H9 (cell line): ENCODE data around the gene GPRASP3. TPM values are rescaled to one million over a fixed set of nuclear protein-coding genes. Genes with fewer than 3 reads are reported as not detected.
"Not testable (repeated sequence)": the region's sequence is repeated elsewhere in the genome, so short reads cannot be mapped to it uniquely, and the experiment has no call there.

Source experiments
- DNase-seq: peaks from one replicate; pipeline ENCODE4 v3.0.0-alpha.2; 2017
- H2AFZ ChIP-seq: one replicate; pipeline ENCODE4 v1.6.1; 2013; ENCODE audit warnings: mild to moderate bottlenecking, low read length, control low read depth, moderate library complexity
- H2AK5ac ChIP-seq: 2 replicates; pipeline ENCODE4 v1.6.1; 2013; ENCODE audit warnings: low read length, control low read depth, mixed read lengths; ENCODE audit not compliant: insufficient read length
- H2BK120ac ChIP-seq: one replicate; pipeline ENCODE4 v1.6.1; 2013; ENCODE audit warnings: low read depth, mild to moderate bottlenecking, low read length, control low read depth, inconsistent platforms; ENCODE audit not compliant: poor library complexity, severe bottlenecking
- H2BK12ac ChIP-seq: 2 replicates; pipeline ENCODE4 v1.6.1; 2013; ENCODE audit warnings: low read length, control low read depth, mixed read lengths, low read depth; ENCODE audit not compliant: insufficient read length
- H2BK15ac ChIP-seq: 2 replicates; pipeline ENCODE4 v1.6.1; 2013; ENCODE audit warnings: low read depth, low read length, control low read depth
- H2BK20ac ChIP-seq: one replicate; pipeline ENCODE4 v1.6.1; 2013; ENCODE audit warnings: low read depth, mild to moderate bottlenecking, low read length, control low read depth, inconsistent platforms; ENCODE audit not compliant: poor library complexity, severe bottlenecking
- H2BK5ac ChIP-seq: 2 replicates; pipeline ENCODE4 v1.6.1; 2013; ENCODE audit warnings: low read length, control low read depth, mixed read lengths; ENCODE audit not compliant: insufficient read length
- H3K14ac ChIP-seq: 2 replicates; pipeline ENCODE4 v1.6.1; 2013; ENCODE audit warnings: low read length, control low read depth; ENCODE audit not compliant: insufficient read depth
- H3K18ac ChIP-seq: 2 replicates; pipeline ENCODE4 v1.6.1; 2013; ENCODE audit warnings: low read depth, mild to moderate bottlenecking, mixed read lengths, low read length, control low read depth; ENCODE audit not compliant: insufficient read length
- H3K23ac ChIP-seq: 2 replicates; pipeline ENCODE4 v1.6.1; 2013; ENCODE audit warnings: low read length, control low read depth, mixed read lengths, low read depth; ENCODE audit not compliant: insufficient read length
- H3K23me2 ChIP-seq: 2 replicates; pipeline ENCODE4 v1.6.1; 2013; ENCODE audit warnings: low read depth, mild to moderate bottlenecking, mixed read lengths, low read length, control low read depth; ENCODE audit not compliant: insufficient read length, poor library complexity, severe bottlenecking
- H3K27ac ChIP-seq: 2 replicates; pipeline ENCODE4 v1.5.1; 2013; ENCODE audit warnings: low read length, control low read depth, mixed read lengths, low read depth; ENCODE audit not compliant: insufficient read length
- H3K27me3 ChIP-seq: 2 replicates; pipeline ENCODE4 v1.6.1; 2013; ENCODE audit warnings: low read length, control low read depth, inconsistent platforms; ENCODE audit not compliant: insufficient read depth
- H3K4ac ChIP-seq: 2 replicates; pipeline ENCODE4 v1.6.1; 2013; ENCODE audit warnings: low read depth, mild to moderate bottlenecking, control low read depth, inconsistent platforms, low read length, moderate library complexity
- H3K4me1 ChIP-seq: 2 replicates; pipeline ENCODE4 v1.6.1; 2013; ENCODE audit warnings: low read length, control low read depth, inconsistent platforms; ENCODE audit not compliant: insufficient read depth
- H3K4me2 ChIP-seq: 2 replicates; pipeline ENCODE4 v1.6.1; 2013; ENCODE audit warnings: low read length, control low read depth, mixed read lengths; ENCODE audit not compliant: insufficient read length, insufficient read depth
- H3K56ac ChIP-seq: 2 replicates; pipeline ENCODE4 v1.6.1; 2013; ENCODE audit warnings: low read depth, mild to moderate bottlenecking, mixed read lengths, low read length, control low read depth; ENCODE audit not compliant: insufficient read length
- H3K79me1 ChIP-seq: 2 replicates; pipeline ENCODE4 v1.6.1; 2013; ENCODE audit warnings: low read depth, mild to moderate bottlenecking, moderate library complexity, low read length, control low read depth, inconsistent platforms; ENCODE audit not compliant: insufficient read depth, poor library complexity, severe bottlenecking
- H3K79me2 ChIP-seq: 2 replicates; pipeline ENCODE4 v1.6.1; 2013; ENCODE audit warnings: low read length, control low read depth, inconsistent platforms; ENCODE audit not compliant: insufficient read depth
- H3K9ac ChIP-seq: 2 replicates; pipeline ENCODE4 v1.6.1; 2013; ENCODE audit warnings: low read length, control low read depth, mixed read lengths; ENCODE audit not compliant: insufficient read length; ENCODE audit errors: extremely low read depth
- H3K9me3 ChIP-seq: one replicate; pipeline ENCODE4 v1.6.1; 2013; ENCODE audit warnings: low read depth, low read length, inconsistent platforms; ENCODE audit not compliant: control insufficient read depth
- H3T11ph ChIP-seq: one replicate; pipeline ENCODE4 v1.6.1; 2013; ENCODE audit warnings: mild to moderate bottlenecking, low read length, control low read depth, inconsistent platforms
- H4K20me1 ChIP-seq: one replicate; pipeline ENCODE4 v1.6.1; 2013; ENCODE audit not compliant: control insufficient read depth, insufficient read length, insufficient read depth
- H4K5ac ChIP-seq: 2 replicates; pipeline ENCODE4 v1.6.1; 2013; ENCODE audit warnings: low read depth, mild to moderate bottlenecking, mixed read lengths, low read length, control low read depth; ENCODE audit not compliant: insufficient read length
- H4K8ac ChIP-seq: replicated peaks from 2 replicates; pipeline ENCODE4 v1.6.1; 2013; ENCODE audit warnings: low read length, control low read depth, mixed read lengths, low read depth; ENCODE audit not compliant: insufficient read length
- H4K91ac ChIP-seq: 2 replicates; pipeline ENCODE4 v1.6.1; 2013; ENCODE audit warnings: low read depth, mild to moderate bottlenecking, moderate library complexity, mixed read lengths, low read length, control low read depth; ENCODE audit not compliant: insufficient read length
- H3K27ac Mint-ChIP-seq, 3 experiments: 2 replicates in 2 of 3; 3 replicates in 1 of 3; pipeline ENCODE4 v1.8.0; 2020 to 2021; ENCODE audit warnings: mixed read lengths in 3 of 3, mild to moderate bottlenecking in 1 of 3, moderate library complexity in 1 of 3
- H3K27me3 Mint-ChIP-seq: 2 replicates; pipeline ENCODE4 v1.8.0; 2021; ENCODE audit warnings: low read depth, mild to moderate bottlenecking, moderate library complexity, mixed read lengths
- H3K36me3 Mint-ChIP-seq, 3 experiments: 2 replicates in 2 of 3; 3 replicates in 1 of 3; pipeline ENCODE4 v1.8.0; 2020 to 2021; ENCODE audit warnings: low read depth in 3 of 3, mixed read lengths in 3 of 3; ENCODE audit not compliant: insufficient read depth in 1 of 3
- H3K4me1 Mint-ChIP-seq, 2 experiments: 2 replicates each; pipeline ENCODE4 v1.8.0; 2020; ENCODE audit warnings: mixed read lengths in 2 of 2
- H3K4me3 Mint-ChIP-seq, 2 experiments: 2 replicates in 1 of 2; 3 replicates in 1 of 2; pipeline ENCODE4 v1.8.0; 2020 to 2021; ENCODE audit warnings: mild to moderate bottlenecking in 2 of 2, mixed read lengths in 2 of 2, moderate library complexity in 1 of 2
- H3K9me3 Mint-ChIP-seq, 2 experiments: 2 replicates in 1 of 2; 3 replicates in 1 of 2; pipeline ENCODE4 v1.8.0; 2020; ENCODE audit warnings: mild to moderate bottlenecking in 2 of 2, mixed read lengths in 2 of 2, moderate library complexity in 1 of 2
- CTCF ChIP-seq: fragments of 200-600 bp; sonication (generic); conservative IDR thresholded peaks from 3 replicates; pipeline ENCODE4 v1.8.0; 2021; ENCODE audit warnings: antibody characterized with exemption, mild to moderate bottlenecking
- WGBS: extraction: QIAGEN DNeasy Blood & Tissue Kit; methylation state at CpG from one replicate; pipeline ENCODE4 v1.1.7; 2013; ENCODE audit warnings: missing lambda C conversion rate, low lambda C conversion rate, mixed read lengths; ENCODE audit not compliant: insufficient read length; ENCODE audit errors: extremely low coverage; 5-methylcytosine and 5-hydroxymethylcytosine counted together
- total RNA-seq: library from RNA; stranded (reverse); gene quantifications from 2 replicates; pipeline ENCODE4 v1.2.1, GENCODE V29; 2021

Gene GPRASP3
- total RNA-seq, 1 experiment from 2014 or later, result 4.8 TPM

GRCh38 chrX:102672856-102673255 is 47.7 kb upstream of the GPRASP3 start:
- no peak for TF ChIP-seq CTCF
- no peak overlapping the region for H2BK120ac ChIP-seq
- no peaks in the 10 kb centered on the region for H3K27me3 ChIP-seq
- no peak overlapping the region for H2BK20ac ChIP-seq
- no peaks in the 10 kb centered on the region for H4K20me1 ChIP-seq
- H3K9me3 Mint-ChIP-seq, result peaks cover 66 to 72% of the 10 kb centered on the region in 2 experiments
- H2BK5ac ChIP-seq, result no peak overlapping the region
- H3K23me2 ChIP-seq, result no peaks in the 10 kb centered on the region
- H3K9ac ChIP-seq, result no peak overlapping the region
- H2BK12ac ChIP-seq, result no peak overlapping the region
- H3K27ac ChIP-seq, result no peak overlapping the region
- H3T11ph ChIP-seq, result no peak overlapping the region
- H3K79me1 ChIP-seq, result no peaks in the 10 kb centered on the region
- no peaks in the 10 kb centered on the region for H3K79me2 ChIP-seq
- H3K9me3 ChIP-seq, result peaks cover 7% of the 10 kb centered on the region
- H4K8ac ChIP-seq, result no peak overlapping the region
- no peak overlapping the region for H3K23ac ChIP-seq
- H3K56ac ChIP-seq, result no peak overlapping the region
- no peak overlapping the region for H2BK15ac ChIP-seq
- H3K27me3 Mint-ChIP-seq, result peaks cover 2% of the 10 kb centered on the region; the same call in 1 of the 2 replicates
- H4K5ac ChIP-seq, result no peak overlapping the region
- H2AK5ac ChIP-seq, result no peak overlapping the region
- no peak overlapping the region for H3K4me2 ChIP-seq
- H2AFZ ChIP-seq, result no peak overlapping the region
- H3K4me3 Mint-ChIP-seq, result no peak overlapping the region
- H4K91ac ChIP-seq, result no peak overlapping the region
- no peak overlapping the region for H3K14ac ChIP-seq
- H3K4me1 ChIP-seq, result no peaks in the 10 kb centered on the region
- WGBS, result no CpG with 5 or more reads among the region's 3 CpGs
- no peak overlapping the region for H3K27ac Mint-ChIP-seq
- H3K4ac ChIP-seq, result no peak overlapping the region
- no peak overlapping the region for H3K18ac ChIP-seq
- no peaks in the 10 kb centered on the region for H3K4me1 Mint-ChIP-seq
- no peak for DNase-seq
- H3K36me3 Mint-ChIP-seq, result peaks cover 2 to 4% (median 4%) of the 10 kb centered on the region in 3 experiments; a peak in 5 of 7 replicates

DNA sequence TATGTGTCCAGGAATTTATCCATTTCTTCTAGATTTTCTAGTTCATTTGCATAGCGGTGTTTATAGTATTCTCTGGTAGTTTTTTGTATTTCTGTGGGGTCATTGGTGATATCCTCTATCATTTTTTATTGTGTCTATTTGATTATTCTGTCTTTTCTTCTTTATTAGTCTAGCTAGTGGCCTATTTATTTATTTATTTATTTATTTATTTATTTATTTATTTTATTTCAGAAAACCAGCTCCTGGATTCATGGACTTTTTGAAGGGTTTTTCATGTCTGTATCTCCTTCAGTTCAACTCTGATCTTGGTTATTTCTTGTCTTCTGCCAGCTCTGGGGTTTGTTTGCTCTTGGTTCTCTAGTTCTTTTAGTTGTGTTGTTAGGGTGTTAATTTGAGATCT is 43.1 kb upstream of the GPRASP3 start:
- H3K9me3 ChIP-seq, H3K9ac ChIP-seq, H4K5ac ChIP-seq, H2BK120ac ChIP-seq, H3K23me2 ChIP-seq, H3K4me3 Mint-ChIP-seq, H4K20me1 ChIP-seq, H2AFZ ChIP-seq, H3K4me1 Mint-ChIP-seq, H4K8ac ChIP-seq, H2BK12ac ChIP-seq, H2BK15ac ChIP-seq, H3T11ph ChIP-seq, H3K79me2 ChIP-seq, H3K4me2 ChIP-seq, DNase-seq, H3K27me3 Mint-ChIP-seq, H3K4ac ChIP-seq, H3K27ac ChIP-seq, H2AK5ac ChIP-seq, H3K14ac ChIP-seq, H2BK20ac ChIP-seq, H3K23ac ChIP-seq, H3K56ac ChIP-seq, H3K4me1 ChIP-seq, H3K18ac ChIP-seq, H3K79me1 ChIP-seq, H3K27ac Mint-ChIP-seq, H2BK5ac ChIP-seq, H4K91ac ChIP-seq, H3K27me3 ChIP-seq: not testable (repeated sequence)
- H3K9me3 Mint-ChIP-seq, result peaks cover 78 to 80% of the 10 kb centered on the region in 2 experiments
- H3K36me3 Mint-ChIP-seq, result peaks cover 2 to 10% (median 6%) of the 10 kb centered on the region in 3 experiments; a peak in 6 of 7 replicates
- WGBS, result no CpG with 5 or more reads among the region's 1 CpG
